22Rv1 (cell line): ENCODE measurements around the gene XYLT2.

Experiments
- H3K27ac ChIP-seq: fragments of 450-650 bp; 2 replicates; pipeline ENCODE4 v1.5.1; 2017
- CTCF ChIP-seq: fragments of 450-650 bp; IDR thresholded peaks from 2 replicates; pipeline ENCODE4 v1.5.1; 2017; ENCODE audit warnings: mild to moderate bottlenecking
- ZFX ChIP-seq: fragments of 450-650 bp; IDR thresholded peaks from 2 replicates; pipeline ENCODE4 v1.6.1; 2017; ENCODE audit warnings: antibody characterized with exemption, borderline replicate concordance

Gene XYLT2

GRCh38 chr17:50361561-50362480, 15.9 kb downstream of the XYLT2 start:
- peak overlapping the region; percentile 38 for H3K27ac ChIP-seq
- peak; percentile 89 for TF ChIP-seq CTCF
- no peak for TF ChIP-seq ZFX

GRCh38 chr17:50362661-50363060, 16.7 kb downstream of the XYLT2 start:
- TF ChIP-seq CTCF, result no peak
- TF ChIP-seq ZFX, result no peak
- H3K27ac ChIP-seq, result peak overlapping the region; percentile 38

- H3K27ac ChIP-seq, result no peak overlapping the region
- TF ChIP-seq CTCF (no peak), ZFX (no peak)
These were observed 17.5 kb downstream of the XYLT2 start for GRCh38 chr17:50363217-50364060.

- no peak for TF ChIP-seq ZFX
- no peak for TF ChIP-seq CTCF
- H3K27ac ChIP-seq, result no peak overlapping the region
These were observed 18.1 kb downstream of the XYLT2 start for GRCh38 chr17:50364061-50364458.

- TF ChIP-seq ZFX (no peak), CTCF (no peak)
- no peak overlapping the region for H3K27ac ChIP-seq
These were observed 18.8 kb downstream of the XYLT2 start for GRCh38 chr17:50364715-50365114.

- H3K27ac ChIP-seq, result no peak overlapping the region
- TF ChIP-seq ZFX (no peak), CTCF (no peak)
These were observed 19.2 kb downstream of the XYLT2 start for GRCh38 chr17:50365165-50365564.
